GM12878 (cell line): ENCODE data around the gene FXYD6. TPM values are rescaled to one million over a fixed set of nuclear protein-coding genes. Genes with fewer than 3 reads are reported as not detected.

Experiments used
- BACH1 ChIP-seq: fragments of 450-650 bp; IDR thresholded peaks from 2 replicates; pipeline ENCODE4 v1.6.1; 2017; ENCODE audit warnings: mild to moderate bottlenecking, borderline replicate concordance
- PRDM15 ChIP-seq: fragments of 450-650 bp; formaldehyde crosslinking; IDR thresholded peaks from 2 replicates; pipeline ENCODE4 v1.4.0; 2020; ENCODE audit warnings: mild to moderate bottlenecking, moderate library complexity
- RCOR1 ChIP-seq: conservative IDR thresholded peaks from 2 replicates; pipeline ENCODE4 v1.6.1; 2012; ENCODE audit warnings: low read depth, low read length, improper control_type of control experiment
- polyA plus RNA-seq, 11 experiments: library from polyadenylated mRNA; depleted of rRNA in 4 of 11; unstranded in 6 of 11; stranded (reverse) in 5 of 11; fragments of >200 nt; fragmentation: Nextera tagmentation in 4 of 11; fragmentation: Illumina TruSeq in 1 of 11; extraction: Ambion mirVana in 4 of 11; extraction: Trizol in 1 of 11; gene quantifications; 1 replicate in 1 of 11; 2 replicates in 10 of 11; pipeline versions ENCODE4 v1.2.1 to v1.2.3, GENCODE V29; 2011 to 2016; ENCODE audit warnings: inconsistent platforms in 2 of 11, missing spikeins in 2 of 11, low read depth in 1 of 11
- total RNA-seq, 4 experiments: library from RNA; depleted of rRNA in 3 of 4; stranded (reverse); fragments of >200 nt in 3 of 4; fragmentation: Illumina TruSeq in 1 of 4; extraction: Trizol in 1 of 4; gene quantifications; 2 replicates each; pipeline versions ENCODE4 v1.2.1 to v1.2.3, GENCODE V29; 2013 to 2021
- TF ChIP-seq, protein P1 (sequence below): fragments of 450-650 bp; formaldehyde crosslinking; IDR thresholded peaks from 2 replicates; pipeline ENCODE4 v1.4.0; 2022; ENCODE audit warnings: mild to moderate bottlenecking, moderate library complexity

FXYD6 gene
- total and polyA plus RNA-seq, 10 of the 15 experiments (the other 5 are each of a cell fraction or from before 2014, with no cell fraction given): 0.09 to 2.0 (median 0.23) TPM; not detected in 2

GRCh38 chr11:117855912-117856651, 20.4 kb downstream of the FXYD6 start (continued):
- TF ChIP-seq, protein P1, sequence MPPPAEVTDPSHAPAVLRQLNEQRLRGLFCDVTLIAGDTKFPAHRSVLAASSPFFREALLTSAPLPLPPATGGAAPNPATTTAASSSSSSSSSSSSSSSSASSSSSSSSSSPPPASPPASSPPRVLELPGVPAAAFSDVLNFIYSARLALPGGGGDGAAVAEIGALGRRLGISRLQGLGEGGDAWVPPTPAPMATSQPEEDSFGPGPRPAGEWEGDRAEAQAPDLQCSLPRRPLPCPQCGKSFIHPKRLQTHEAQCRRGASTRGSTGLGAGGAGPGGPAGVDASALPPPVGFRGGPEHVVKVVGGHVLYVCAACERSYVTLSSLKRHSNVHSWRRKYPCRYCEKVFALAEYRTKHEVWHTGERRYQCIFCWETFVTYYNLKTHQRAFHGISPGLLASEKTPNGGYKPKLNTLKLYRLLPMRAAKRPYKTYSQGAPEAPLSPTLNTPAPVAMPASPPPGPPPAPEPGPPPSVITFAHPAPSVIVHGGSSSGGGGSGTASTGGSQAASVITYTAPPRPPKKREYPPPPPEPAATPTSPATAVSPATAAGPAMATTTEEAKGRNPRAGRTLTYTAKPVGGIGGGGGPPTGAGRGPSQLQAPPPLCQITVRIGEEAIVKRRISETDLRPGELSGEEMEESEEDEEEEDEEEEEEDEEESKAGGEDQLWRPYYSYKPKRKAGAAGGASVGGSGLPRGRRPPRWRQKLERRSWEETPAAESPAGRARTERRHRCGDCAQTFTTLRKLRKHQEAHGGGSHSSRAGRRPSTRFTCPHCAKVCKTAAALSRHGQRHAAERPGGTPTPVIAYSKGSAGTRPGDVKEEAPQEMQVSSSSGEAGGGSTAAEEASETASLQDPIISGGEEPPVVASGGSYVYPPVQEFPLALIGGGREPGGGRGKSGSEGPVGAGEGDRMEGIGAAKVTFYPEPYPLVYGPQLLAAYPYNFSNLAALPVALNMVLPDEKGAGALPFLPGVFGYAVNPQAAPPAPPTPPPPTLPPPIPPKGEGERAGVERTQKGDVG (CRISPR knock-in tag): no peak
- TF ChIP-seq PRDM15 (CRISPR knock-in tag): no peak
- no peak for TF ChIP-seq RCOR1
- TF ChIP-seq BACH1: no peak
